NCI-H1417 (cell line): ENCODE results near the gene AADACL3.
"Not testable (repeated sequence)": the region's sequence is repeated elsewhere in the genome, so short reads cannot be mapped to it uniquely, and the experiment has no call there.

Experiments used
- DNase-seq, 3 experiments: peaks; one replicate each; lab custom pipeline; 2025; lab: John Stamatoyannopoulos, UW

AADACL3 gene

GRCh38 chr1:12715896-12716437, at the start of gene AADACL3:
Gene AADACL3 (plus strand): TSS chr1:12716110. CDS start chr1:12716177, 67 bp downstream.
- DNase-seq = no peak

- DNase-seq = no peak
These were observed 49.7 kb upstream of the AADACL3 start for GRCh38 chr1:12666141-12666735.

- DNase-seq = no peak
These were observed 46.3 kb upstream of the AADACL3 start for GRCh38 chr1:12669529-12670068.

GRCh38 chr1:12674358-12674757, 41.6 kb upstream of the AADACL3 start:
- DNase-seq = no peak

- DNase-seq = not testable (repeated sequence)
These were observed 39.8 kb upstream of the AADACL3 start for GRCh38 chr1:12676122-12676521.

GRCh38 chr1:12677565-12677964, 38.3 kb upstream of the AADACL3 start:
- no peak for DNase-seq

- DNase-seq = no peak
These were observed 37.6 kb upstream of the AADACL3 start for GRCh38 chr1:12678350-12678749.

GRCh38 chr1:12678820-12679219, 37.1 kb upstream of the AADACL3 start:
- no peak for DNase-seq

GRCh38 chr1:12690156-12690555, 25.8 kb upstream of the AADACL3 start:
- DNase-seq = no peak

GRCh38 chr1:12692967-12693782, 22.7 kb upstream of the AADACL3 start:
- no peak for DNase-seq

GRCh38 chr1:12696658-12697057, 19.3 kb upstream of the AADACL3 start:
- no peak for DNase-seq

GRCh38 chr1:12697397-12697796, 18.5 kb upstream of the AADACL3 start:
- no peak for DNase-seq

- no peak for DNase-seq
These were observed 12.0 kb upstream of the AADACL3 start for GRCh38 chr1:12703821-12704451.

GRCh38 chr1:12706061-12706460, 9.8 kb upstream of the AADACL3 start:
- DNase-seq = no peak

GRCh38 chr1:12708396-12709090, 7.4 kb upstream of the AADACL3 start:
- no peak for DNase-seq

- no peak for DNase-seq
These were observed 6.8 kb upstream of the AADACL3 start for GRCh38 chr1:12709091-12709491.

- no peak for DNase-seq
These were observed 6.2 kb upstream of the AADACL3 start for GRCh38 chr1:12709696-12710095.

- DNase-seq = no peak
These were observed 4.4 kb upstream of the AADACL3 start for GRCh38 chr1:12711536-12711935.

- DNase-seq = no peak
These were observed 3.8 kb upstream of the AADACL3 start for GRCh38 chr1:12712076-12712475.

GRCh38 chr1:12712929-12713328, 3.0 kb upstream of the AADACL3 start:
- DNase-seq = no peak

- not testable (repeated sequence) for DNase-seq
These were observed 2.3 kb upstream of the AADACL3 start for GRCh38 chr1:12713651-12714050.
